GM10847 (cell line): ENCODE data around the gene CHMP2A.

Experiments used
- POLR2A ChIP-seq: IDR thresholded peaks from 2 replicates; pipeline ENCODE4 v1.6.1; 2011; ENCODE audit not compliant: insufficient read length; ENCODE audit errors: extremely low read depth

Gene CHMP2A

GRCh38 chr19:58572818-58573657, 18.1 kb upstream of the CHMP2A start, which contains the start of gene MZF1:
Gene MZF1 (minus strand): TSS chr19:58573335. CDS start chr19:58571389, 1,946 bp downstream.
- TF ChIP-seq POLR2A = peak; percentile 57

DNA sequence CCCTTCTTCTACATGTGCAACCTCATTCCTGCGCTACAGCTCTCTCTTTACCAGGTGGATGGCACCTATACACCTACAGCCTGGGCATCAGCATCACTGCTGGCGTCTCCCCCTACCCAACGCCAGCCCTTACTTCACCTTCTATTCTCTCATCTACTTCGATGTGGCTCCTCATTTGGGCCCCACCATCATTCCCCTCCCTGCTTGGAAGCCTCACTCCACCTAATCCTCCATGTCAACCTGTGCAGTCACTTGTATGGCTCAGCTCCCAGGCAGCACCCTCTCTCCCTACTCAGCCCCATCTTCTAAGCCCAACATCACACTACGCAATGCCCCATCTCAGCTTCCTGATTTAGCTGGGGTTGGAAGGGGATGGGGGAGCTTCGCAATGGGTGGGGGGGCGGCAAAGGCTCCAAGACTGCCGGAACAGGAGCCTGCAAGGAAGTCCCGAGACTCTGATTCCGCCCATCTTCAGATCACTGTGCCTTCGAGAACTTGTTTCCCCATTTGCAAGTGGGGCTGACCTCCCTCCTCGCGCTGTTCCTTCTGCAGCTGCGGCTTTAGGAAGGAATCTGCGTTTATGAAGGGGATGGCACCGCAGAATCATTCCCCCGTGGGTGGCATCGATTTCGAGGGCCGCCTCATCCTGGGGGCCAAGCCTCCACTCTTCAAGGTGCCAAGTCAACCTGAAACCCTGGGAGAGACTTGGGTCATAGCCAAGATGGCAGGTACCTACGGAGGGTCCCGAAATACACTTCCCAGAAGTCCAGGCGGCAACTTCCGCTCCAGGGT, 17.3 kb upstream of the CHMP2A start:
- TF ChIP-seq POLR2A = no peak

DNA sequence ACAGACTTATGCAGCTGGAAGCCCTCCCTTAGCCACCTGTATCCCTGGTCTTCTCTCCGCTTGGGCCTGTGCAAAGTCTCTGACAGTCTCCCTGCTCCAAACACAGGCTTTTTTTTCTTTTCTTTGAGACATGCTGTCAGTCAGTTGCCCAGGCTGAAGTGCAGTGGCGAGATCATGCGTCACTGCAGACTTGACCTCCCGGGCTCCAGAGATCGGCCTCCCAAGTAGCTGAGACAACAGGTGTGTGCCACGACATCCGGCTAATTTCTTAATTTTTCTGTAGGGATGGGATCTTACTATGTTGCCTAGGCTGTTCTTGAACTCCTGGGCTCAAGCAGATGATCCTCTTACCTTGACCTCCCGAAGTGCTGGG, 16.7 kb upstream of the CHMP2A start:
- TF ChIP-seq POLR2A = no peak

- no peak for TF ChIP-seq POLR2A
Observed at GRCh38 chr19:58570770-58571574, 16.1 kb upstream of the CHMP2A start.

DNA sequence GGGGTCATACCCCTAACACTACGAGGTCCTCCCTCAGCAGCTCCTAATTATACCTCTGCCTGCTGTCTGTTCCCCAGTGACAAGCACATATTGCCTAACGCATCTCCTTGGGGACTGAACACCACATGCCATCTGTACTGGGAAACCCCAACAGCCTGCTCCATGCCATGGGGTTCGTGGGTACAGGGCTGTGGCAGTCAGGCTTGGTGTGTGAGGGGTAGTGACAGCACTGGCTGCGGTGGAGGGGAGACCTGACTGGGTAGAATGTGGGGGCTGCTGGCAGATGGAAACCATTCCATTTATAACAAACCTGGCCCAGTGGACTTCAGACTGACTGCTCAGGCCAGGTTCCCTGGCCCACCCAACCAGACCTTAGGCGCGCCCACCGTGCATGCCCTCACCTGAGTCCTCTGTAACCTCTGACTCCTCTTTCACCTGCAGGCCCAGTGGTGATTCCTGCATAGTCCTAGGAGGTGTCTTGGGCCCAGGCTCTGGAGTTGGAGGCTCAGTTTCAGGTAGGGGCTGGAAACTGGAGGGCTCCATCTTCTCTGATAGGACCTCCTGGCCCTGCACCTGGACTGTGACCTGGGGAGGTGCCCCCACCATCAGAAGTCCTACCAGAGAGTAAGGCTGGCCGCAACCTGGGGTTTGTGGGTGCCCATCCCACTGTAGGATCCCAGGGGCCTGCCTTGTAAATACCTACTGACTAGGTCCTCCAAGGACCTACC, 15.2 kb upstream of the CHMP2A start:
- no peak for TF ChIP-seq POLR2A

- TF ChIP-seq POLR2A = no peak
Observed at GRCh38 chr19:58569191-58569942, 14.5 kb upstream of the CHMP2A start.

DNA sequence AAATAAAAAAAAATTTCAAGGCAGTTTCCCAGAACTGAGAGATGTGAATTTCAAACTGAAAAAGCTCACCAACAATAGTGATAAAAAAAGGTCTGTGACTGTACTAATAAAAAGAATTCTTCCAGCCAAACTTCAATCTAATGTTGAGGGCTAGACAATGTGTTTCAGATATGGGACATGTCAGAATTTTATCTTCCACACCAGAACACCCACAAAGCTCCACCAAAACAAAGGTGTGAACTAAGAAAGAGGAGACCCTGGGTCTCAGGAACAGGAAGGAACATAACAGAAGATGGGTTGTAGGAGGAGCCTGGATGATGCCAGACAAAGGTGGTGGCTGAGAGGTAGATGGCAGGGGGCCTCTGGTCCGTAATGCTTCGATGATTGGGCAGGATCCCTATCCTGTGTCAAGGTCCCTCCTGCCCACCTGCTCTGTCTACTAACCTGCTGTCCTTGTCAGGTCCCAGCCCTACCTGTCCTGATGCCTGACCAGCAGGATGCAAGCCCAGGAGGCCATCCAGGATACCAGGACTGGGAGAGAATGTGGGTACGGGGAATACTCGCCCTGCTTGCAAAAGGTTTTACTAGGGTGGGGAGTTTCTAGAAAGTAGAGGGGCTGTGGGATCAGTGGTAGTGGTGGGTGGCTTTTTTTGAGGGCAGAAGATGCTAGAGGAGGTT, 13.7 kb upstream of the CHMP2A start:
- TF ChIP-seq POLR2A = no peak

GRCh38 chr19:58566989-58567388, 12.1 kb upstream of the CHMP2A start:
- no peak for TF ChIP-seq POLR2A

- no peak for TF ChIP-seq POLR2A
Observed at GRCh38 chr19:58563823-58564222, 8.9 kb upstream of the CHMP2A start.

GRCh38 chr19:58563034-58563573, 8.2 kb upstream of the CHMP2A start:
- TF ChIP-seq POLR2A = no peak

DNA sequence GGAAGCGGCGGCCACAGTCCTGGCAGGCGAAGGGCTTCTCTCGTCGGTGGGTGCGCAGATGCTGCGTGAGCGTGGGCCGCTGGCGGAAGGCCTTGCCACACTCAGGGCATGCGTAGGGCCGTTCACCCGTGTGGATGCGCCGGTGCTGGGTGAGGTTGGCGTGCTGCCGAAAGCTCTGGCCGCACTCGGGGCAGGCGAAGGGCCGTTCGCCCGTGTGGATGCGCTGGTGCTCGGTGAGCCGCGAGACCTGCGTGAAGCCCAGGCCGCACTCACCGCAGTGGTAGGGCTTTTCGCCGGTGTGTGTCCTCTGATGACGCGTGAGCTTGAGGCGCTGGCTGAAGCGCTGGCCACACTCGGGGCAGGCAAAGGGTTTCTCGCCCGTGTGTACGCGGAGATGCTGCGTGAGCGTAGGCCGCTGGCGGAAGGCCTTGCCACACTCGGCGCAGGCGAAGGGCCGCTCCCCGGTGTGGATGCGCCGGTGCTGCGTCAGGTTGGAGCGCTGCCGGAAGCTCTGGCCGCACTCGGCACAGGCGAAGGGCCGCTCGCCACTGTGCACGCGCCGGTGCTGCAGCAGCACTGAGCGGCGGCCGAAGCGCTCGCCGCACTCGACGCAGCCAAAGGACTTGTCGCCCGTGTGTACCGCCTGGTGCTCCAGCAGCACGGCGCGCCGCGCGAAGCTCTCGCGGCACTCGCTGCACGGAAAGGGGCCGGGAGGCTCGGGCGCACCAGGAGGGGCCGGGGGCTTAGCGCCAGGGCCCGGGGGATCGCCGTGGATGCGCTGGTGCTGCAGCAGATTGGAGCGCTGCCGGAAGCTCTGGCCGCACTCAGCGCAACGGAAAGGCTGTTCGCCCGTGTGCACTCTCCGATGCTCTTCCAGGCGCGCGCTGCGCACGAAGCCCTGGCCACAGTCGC, 7.5 kb upstream of the CHMP2A start:
- TF ChIP-seq POLR2A = peak; percentile 21
